HepG2 (cell line): Measurements from ENCODE around the gene STK24. TPM values are rescaled to one million over a fixed set of nuclear protein-coding genes. Genes with fewer than 3 reads are reported as not detected.
A peak's percentile ranks its signal among the peaks of the same experiment; 100 is the strongest.

Source experiments
- ATAC-seq: fragments of 200-7000 bp; cut with Tn5 transposase; 3 replicates; pipeline ENCODE4 v1.9.1; 2020; ENCODE audit warnings: mild to moderate bottlenecking, moderate library complexity
- BruUV-seq: library from RNA; stranded (reverse); fragments of 400-500 nt; replicated peaks from 2 replicates; lab custom pipeline; 2021; lab: Mats Ljungman, UMichigan
- CTCF ChIA-PET: fragments of 300-600 bp; formaldehyde crosslinking; extraction: SDS; loops from one replicate; lab custom pipeline; 2021; ENCODE audit warnings: low total read pairs, inconsistent platforms, low intra/inter-chr PET ratio; lab: Yijun Ruan, JAX
- POLR2A ChIA-PET: fragments of 350-600 bp; sonication (Branson Sonifier 250); formaldehyde crosslinking; loops from one replicate; lab custom pipeline; 2020; ENCODE audit warnings: antibody characterized with exemption, inconsistent platforms; lab: Yijun Ruan, JAX
- DNase-seq: peaks from one replicate; pipeline ENCODE4 v3.0.0-alpha.2; 2015; ENCODE audit warnings: low spot score
- FAIRE-seq: peaks from 3 replicates; lab custom pipeline; 2011; peaks lifted over from hg19 to GRCh38; lab: Jason Lieb, UNC
- H2AFZ ChIP-seq: one replicate; pipeline ENCODE4 v1.6.1; 2011; ENCODE audit warnings: low read length, inconsistent platforms
- H3K27ac ChIP-seq: fragments of 300-600 bp; 3 replicates; pipeline ENCODE4 v1.8.0; 2011; ENCODE audit warnings: mixed run types, mild to moderate bottlenecking, mixed read lengths, low read length, inconsistent platforms; ENCODE audit not compliant: insufficient read depth; ENCODE audit errors: extremely low read length
- H3K27me3 ChIP-seq, 2 experiments: fragments of 200-600 bp in 1 of 2; 2 replicates in 1 of 2; 3 replicates in 1 of 2; pipeline versions ENCODE4 v1.6.0 to v1.8.0; 2011; ENCODE audit warnings: low read length in 2 of 2, mild to moderate bottlenecking in 2 of 2, moderate library complexity in 2 of 2, inconsistent platforms in 1 of 2; ENCODE audit not compliant: insufficient read depth in 2 of 2, control insufficient read depth in 1 of 2
- H3K36me3 ChIP-seq, 2 experiments: fragments of 200-600 bp in 1 of 2; replicated peaks in 1 of 2; 2 replicates in 1 of 2; 3 replicates in 1 of 2; pipeline versions ENCODE4 v1.5.1 to v1.8.0; 2011; ENCODE audit warnings: low read length in 2 of 2, inconsistent platforms in 1 of 2; ENCODE audit not compliant: insufficient read depth in 2 of 2, control insufficient read depth in 1 of 2
- H3K4me1 ChIP-seq: 2 replicates; pipeline ENCODE4 v1.5.1; 2012; ENCODE audit warnings: low read length, inconsistent platforms; ENCODE audit not compliant: insufficient read depth
- H3K4me2 ChIP-seq: 2 replicates; pipeline ENCODE4 v1.6.0; 2011; ENCODE audit warnings: low read depth, low read length, inconsistent platforms
- H3K4me3 ChIP-seq, 3 experiments: fragments of 200-600 bp in 1 of 3; sonication (generic), shearing (Covaris generic) in 1 of 3; replicated peaks in 1 of 3; 2 replicates each; pipeline ENCODE4 v1.5.1; 2011 to 2016; ENCODE audit warnings: low read length in 3 of 3, inconsistent platforms in 2 of 3, low read depth in 2 of 3, mild to moderate bottlenecking in 2 of 3, control low read depth in 1 of 3, mixed read lengths in 1 of 3; ENCODE audit not compliant: insufficient read depth in 1 of 3
- H3K79me2 ChIP-seq: one replicate; pipeline ENCODE4 v1.6.1; 2011; ENCODE audit warnings: low read length, inconsistent platforms; ENCODE audit not compliant: insufficient read depth
- H3K9ac ChIP-seq: 2 replicates; pipeline ENCODE4 v1.6.0; 2011; ENCODE audit warnings: mild to moderate bottlenecking, low read depth, low read length, inconsistent platforms; ENCODE audit not compliant: insufficient read depth
- H3K9me3 ChIP-seq: 2 replicates; pipeline ENCODE4 v1.5.1; 2012; ENCODE audit warnings: mild to moderate bottlenecking, low read length
- H4K20me1 ChIP-seq: 2 replicates; pipeline ENCODE4 v1.6.0; 2011; ENCODE audit warnings: inconsistent platforms, mild to moderate bottlenecking, low read length, moderate library complexity; ENCODE audit not compliant: insufficient read depth
- ARNT ChIP-seq: fragments of 450-650 bp; IDR thresholded peaks from 2 replicates; pipeline ENCODE4 v1.6.1; 2017
- ASH2L ChIP-seq: fragments of 300-600, 200-600 bp; sonication (generic); IDR thresholded peaks from 2 replicates; pipeline ENCODE4 v1.7.0; 2017; ENCODE audit warnings: low read depth, mild to moderate bottlenecking, moderate library complexity, mixed read lengths, low read length; ENCODE audit not compliant: insufficient read length
- BCL6 ChIP-seq: IDR thresholded peaks from 2 replicates; pipeline ENCODE4 v1.6.1; 2016; ENCODE audit warnings: missing genetic modification reagents, missing compliant biosample characterization
- DPF2 ChIP-seq: sonication (generic); formaldehyde crosslinking; IDR thresholded peaks from 2 replicates; pipeline ENCODE4 v1.4.0; 2020; ENCODE audit warnings: mild to moderate bottlenecking, low read depth, missing genetic modification reagents, borderline replicate concordance
- GABPB1 ChIP-seq: IDR thresholded peaks from 2 replicates; pipeline ENCODE4 v1.6.1; 2016; ENCODE audit warnings: mild to moderate bottlenecking, missing genetic modification reagents, moderate library complexity, missing compliant biosample characterization
- MAX ChIP-seq: IDR thresholded peaks from 2 replicates; pipeline ENCODE4 v1.6.1; 2012; ENCODE audit warnings: inconsistent platforms
- MTF2 ChIP-seq: sonication (generic); formaldehyde crosslinking; IDR thresholded peaks from 2 replicates; pipeline ENCODE4 v1.5.0; 2020; ENCODE audit warnings: missing genetic modification reagents, borderline replicate concordance
- PAF1 ChIP-seq: IDR thresholded peaks from 2 replicates; pipeline ENCODE4 v1.6.1; 2016; ENCODE audit warnings: missing genetic modification reagents, missing compliant biosample characterization
- RBM22 ChIP-seq: fragments of 200-400 bp; formaldehyde crosslinking; optimal IDR thresholded peaks from 2 replicates; pipeline ENCODE3; 2017; ENCODE audit warnings: mild to moderate bottlenecking, low read length, moderate library complexity
- SMC3 ChIP-seq: IDR thresholded peaks from 2 replicates; pipeline ENCODE4 v1.6.1; 2011; ENCODE audit warnings: low read length, improper control_type of control experiment
- TP53 ChIP-seq: sonication (generic); formaldehyde crosslinking; conservative IDR thresholded peaks from 2 replicates; pipeline ENCODE4 v1.4.0; 2020; ENCODE audit warnings: missing genetic modification reagents
- TRIM22 ChIP-seq: fragments of 450-650 bp; IDR thresholded peaks from 2 replicates; pipeline ENCODE4 v1.6.1; 2017
- ZNF143 ChIP-seq: sonication (generic); formaldehyde crosslinking; IDR thresholded peaks from 2 replicates; pipeline ENCODE4 v1.4.0; 2020; ENCODE audit warnings: missing genetic modification reagents
- ZXDC ChIP-seq: sonication (generic); formaldehyde crosslinking; IDR thresholded peaks from 2 replicates; pipeline ENCODE4 v1.5.0; 2020; ENCODE audit warnings: mild to moderate bottlenecking, missing genetic modification reagents
- WGBS: methylation state at CpG from one replicate; pipeline ENCODE4 v1.1.6; 2017; ENCODE audit warnings: low lambda C conversion rate; 5-methylcytosine and 5-hydroxymethylcytosine counted together
- in situ Hi-C: cut with HindIII; loops from 2 replicates; pipeline ENCODE4 v1.10.0; 2017; ENCODE audit warnings: low pct_unique_long_range_greater_than_20kb; ENCODE audit not compliant: extremely low pct_ligation_motif_present
- intact Hi-C: fragments of 100-400 bp; cut with micrococcal nuclease; formaldehyde crosslinking; loops from one replicate; pipeline ENCODE4 v1.10.0; 2022; ENCODE audit not compliant: unreplicated experiment
- polyA plus RNA-seq, 8 experiments: library from polyadenylated mRNA; depleted of rRNA in 3 of 8; stranded (reverse) in 7 of 8; unstranded in 1 of 8; fragments of >200 nt; fragmentation: Illumina TruSeq in 4 of 8; extraction: Trizol in 4 of 8; gene quantifications; 2 replicates each; pipeline versions ENCODE4 v1.2.1 to v1.2.3, GENCODE V29; 2011 to 2016; ENCODE audit warnings: low read depth in 4 of 8, missing spikeins in 1 of 8, mixed read lengths in 1 of 8; ENCODE audit not compliant: insufficient read depth in 1 of 8
- total RNA-seq, 5 experiments: library from RNA; depleted of rRNA; stranded (reverse); fragments of >200 nt; fragmentation: Illumina TruSeq; extraction: Trizol; gene quantifications; 2 replicates each; pipeline ENCODE4 v1.2.3, GENCODE V29; 2016; ENCODE audit warnings: low read depth in 1 of 5

Gene STK24
- total and polyA plus RNA-seq, 2 of the 13 experiments (the other 11 are each of a cell fraction or from before 2014, with no cell fraction given) = 51.3 to 73.0 TPM

- no TSS peak for BruUV-seq
- intact Hi-C loops (no loop called here), in situ Hi-C loops (loop anchor here (25.0 kb wide), 1 partner anchor 568 kb away; no protein-coding TSS in a partner anchor)
- peaks cover 41 to 79% of the 10 kb centered on the region in 2 experiments for H3K36me3 ChIP-seq
- H3K9ac ChIP-seq = no peak overlapping the region
- DNase-seq (no peak), ATAC-seq (no peak), FAIRE-seq (no peak)
- H4K20me1 ChIP-seq = peaks cover 2% of the 10 kb centered on the region; the same call in 1 of the 2 replicates
- no peak overlapping the region for H3K27ac ChIP-seq
- TF ChIP-seq ZNF143 (CRISPR knock-in tag) (no peak), PAF1 (CRISPR knock-in tag) (no peak), BCL6 (CRISPR knock-in tag) (no peak), ASH2L (no peak), RBM22 (peak; percentile 75), TP53 (CRISPR knock-in tag) (no peak)
- 92% methylated on average over 11 of the region's 11 CpGs for WGBS
- no peaks in the 10 kb centered on the region for H3K4me1 ChIP-seq
- ChIA-PET CTCF (no interaction called here), POLR2A (no interaction called here)
- H3K4me3 ChIP-seq = no peak overlapping the region
- H3K79me2 ChIP-seq = no peaks in the 10 kb centered on the region
- H3K27me3 ChIP-seq = no peaks in the 10 kb centered on the region
- H3K9me3 ChIP-seq = no peaks in the 10 kb centered on the region
- H3K4me2 ChIP-seq = no peak overlapping the region
- no peak overlapping the region for H2AFZ ChIP-seq
These were observed 146.8 kb downstream of the STK24 start for GRCh38 chr13:98429977-98430736.

GRCh38 chr13:98429531-98429930 lies 147.4 kb downstream of the STK24 start:
- TF ChIP-seq ZXDC (CRISPR knock-in tag) = no peak
- no peak for TF ChIP-seq ARNT
- no peak for TF ChIP-seq BCL6 (CRISPR knock-in tag)
- TF ChIP-seq GABPB1 = no peak
- no peak for TF ChIP-seq TRIM22
- TF ChIP-seq DPF2 (CRISPR knock-in tag) = no peak
- TF ChIP-seq MTF2 = no peak
- no peak for TF ChIP-seq SMC3
- TF ChIP-seq MAX = no peak
- no peaks in the 10 kb centered on the region for H3K79me2 ChIP-seq
- no peak overlapping the region for H2AFZ ChIP-seq
- ChIA-PET CTCF (no interaction called here), POLR2A (no interaction called here)
- no peak overlapping the region for H3K27ac ChIP-seq
- H3K4me3 ChIP-seq = no peak overlapping the region
- H3K9ac ChIP-seq = no peak overlapping the region
- DNase-seq = no peak
- no peak for ATAC-seq
- no peak overlapping the region for H3K4me2 ChIP-seq
- H3K36me3 ChIP-seq = peaks cover 41 to 81% of the 10 kb centered on the region in 2 experiments
- H4K20me1 ChIP-seq = peaks cover 2% of the 10 kb centered on the region; the same call in 1 of the 2 replicates
- no peaks in the 10 kb centered on the region for H3K4me1 ChIP-seq
- in situ Hi-C loops (loop anchor here (25.0 kb wide), 1 partner anchor 567 kb away; no protein-coding TSS in a partner anchor), intact Hi-C loops (no loop called here)
- BruUV-seq = no TSS peak
- no peaks in the 10 kb centered on the region for H3K27me3 ChIP-seq
- WGBS = over 99% methylated on average over 7 of the region's 7 CpGs
- FAIRE-seq = no peak
- no peaks in the 10 kb centered on the region for H3K9me3 ChIP-seq
